Measurements from ENCODE around the gene MEOX1.

MEOX1 gene

DNA sequence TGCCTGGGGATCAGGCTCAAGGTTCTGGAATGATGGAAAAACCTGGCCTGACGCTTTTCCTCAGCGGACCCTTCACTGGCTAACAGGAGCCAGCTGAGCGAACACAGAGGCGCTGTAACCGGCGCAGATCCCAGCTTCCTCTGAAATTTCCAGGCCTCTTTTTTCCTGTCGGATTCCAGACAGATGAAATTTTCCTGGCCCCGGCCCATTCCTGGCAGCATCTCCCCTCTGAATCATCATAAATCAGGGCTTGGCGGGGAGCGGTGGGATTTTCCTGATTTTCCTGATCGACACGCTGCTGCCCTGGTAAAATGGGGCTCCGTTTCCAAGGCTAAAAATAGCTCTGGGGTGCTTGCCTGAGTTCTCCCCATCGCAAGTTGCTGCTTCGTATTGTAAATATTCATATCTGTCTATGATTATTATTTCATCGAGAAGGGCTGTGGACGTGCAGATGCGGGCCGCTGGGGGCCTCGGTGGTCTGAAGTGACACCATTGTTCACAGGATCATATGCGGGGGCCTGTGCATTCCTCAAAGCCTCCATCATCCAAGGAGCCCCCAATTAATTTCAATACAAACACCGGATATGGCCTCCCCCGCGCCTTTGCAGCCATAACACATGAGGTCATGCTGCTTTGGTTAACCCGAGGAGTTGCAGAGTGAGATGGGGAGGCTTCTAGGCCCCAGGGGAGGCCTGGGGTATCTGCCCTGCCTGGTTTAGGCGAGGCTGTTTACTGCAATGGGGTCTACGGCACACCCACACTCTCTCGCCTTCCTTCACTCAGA lies 69.8 kb downstream of the MEOX1 start:
- DNase-seq (ENCODE audit: low read depth, low spot score): peak; percentile 86

DNA sequence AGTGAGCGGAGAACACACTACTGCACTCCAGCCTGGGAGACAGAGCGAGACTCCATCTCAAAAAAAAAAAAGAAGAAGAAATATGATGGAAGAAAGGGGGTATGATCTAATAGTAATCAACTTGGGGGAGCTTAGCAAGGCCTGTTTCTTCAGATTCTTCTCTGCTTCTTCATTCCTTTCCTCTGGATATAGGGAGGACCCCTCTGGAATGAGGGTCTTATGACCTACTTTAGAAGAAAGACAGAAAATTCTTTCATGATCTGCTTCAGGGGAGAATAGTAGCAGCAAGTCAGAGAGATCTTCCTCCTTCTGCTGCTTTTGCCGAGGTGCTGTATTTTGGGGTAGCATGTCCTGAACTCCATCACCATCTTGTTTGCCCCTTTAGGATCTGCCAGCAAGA lies 70.7 kb downstream of the MEOX1 start:
- DNase-seq (ENCODE audit: low read depth, low spot score): no peak

All from ELF-1 (cell line).